GM19025 (cell line): ENCODE results near the gene ADRA2B.
"Not testable (repeated sequence)": the region's sequence is repeated elsewhere in the genome, so short reads cannot be mapped to it uniquely, and the experiment has no call there.

Source experiments
- ATAC-seq: cut with Tn5 transposase; IDR thresholded peaks from one replicate; pipeline ENCODE4 v1.9.1; 2021; ENCODE audit warnings: mild to moderate bottlenecking, low read depth, moderate library complexity; ENCODE audit not compliant: unreplicated experiment

ADRA2B gene

DNA sequence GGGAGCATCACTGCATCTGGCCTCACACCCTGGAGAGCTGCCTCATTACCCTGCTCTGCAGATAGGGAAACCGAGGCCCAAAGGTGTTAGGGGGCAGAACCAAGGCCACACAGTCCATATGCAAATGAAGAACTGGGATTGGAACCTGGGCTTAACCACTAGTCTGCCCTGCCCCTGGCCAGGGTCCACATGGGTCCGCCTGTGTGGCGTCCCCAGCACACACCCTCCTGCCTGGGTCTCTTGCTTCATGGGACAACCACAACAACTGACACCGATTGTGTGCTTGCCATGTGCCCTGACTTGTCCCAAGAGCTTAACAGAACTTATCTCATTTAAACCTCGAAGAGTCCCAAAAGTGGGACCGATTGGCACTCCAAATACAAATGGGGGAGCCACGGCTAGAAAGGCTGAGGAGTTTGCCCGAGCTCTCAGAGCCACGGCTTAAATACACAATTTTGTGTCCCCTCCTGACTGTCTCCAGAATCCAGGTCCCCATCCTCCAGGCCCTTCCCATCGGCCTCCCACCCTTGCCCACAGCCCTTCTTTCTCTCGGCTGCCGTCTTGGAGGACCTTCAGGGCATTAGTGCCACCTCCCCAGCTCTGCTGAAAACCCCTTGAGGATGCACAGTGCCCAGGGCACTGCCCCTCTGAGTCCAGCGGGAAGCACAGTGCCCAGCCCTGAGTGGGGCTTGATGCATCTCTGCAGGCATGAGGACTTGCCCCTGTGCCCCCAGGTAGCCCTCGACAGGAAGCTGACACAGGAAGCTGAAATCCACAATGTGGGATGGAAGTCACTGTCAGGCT is 34.6 kb upstream of the ADRA2B start:
- no peak for ATAC-seq

DNA sequence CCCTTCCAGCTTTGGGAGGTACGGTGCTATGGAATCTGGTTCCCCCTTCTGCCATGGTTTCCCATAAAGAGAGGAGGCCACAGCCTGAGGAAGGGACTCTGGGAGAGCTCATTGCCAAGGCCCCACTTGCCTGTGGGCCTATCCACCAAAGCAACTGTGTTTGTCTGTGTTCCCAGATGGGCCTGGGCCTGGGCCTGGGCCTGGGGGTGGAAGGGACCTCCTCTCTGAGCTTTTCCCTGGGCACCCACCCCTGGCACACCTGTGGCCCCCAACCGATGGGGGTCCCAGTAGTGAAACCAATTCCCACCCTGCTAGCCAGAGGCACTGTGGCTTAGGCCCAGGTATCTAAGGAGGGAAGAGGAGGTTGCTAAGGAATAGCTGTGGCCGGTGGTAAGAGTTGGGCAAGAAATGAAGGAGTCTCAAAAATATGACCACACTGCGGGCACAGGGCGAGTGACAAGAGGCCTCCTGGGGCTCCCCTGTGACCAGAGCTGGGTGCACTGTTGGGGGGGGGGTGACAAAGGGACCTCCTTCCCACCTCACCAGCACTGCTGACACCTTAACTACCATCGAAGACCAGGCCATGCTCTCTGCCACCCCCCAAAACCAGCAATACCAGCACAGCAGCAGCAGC is 33.8 kb upstream of the ADRA2B start:
- no peak for ATAC-seq

DNA sequence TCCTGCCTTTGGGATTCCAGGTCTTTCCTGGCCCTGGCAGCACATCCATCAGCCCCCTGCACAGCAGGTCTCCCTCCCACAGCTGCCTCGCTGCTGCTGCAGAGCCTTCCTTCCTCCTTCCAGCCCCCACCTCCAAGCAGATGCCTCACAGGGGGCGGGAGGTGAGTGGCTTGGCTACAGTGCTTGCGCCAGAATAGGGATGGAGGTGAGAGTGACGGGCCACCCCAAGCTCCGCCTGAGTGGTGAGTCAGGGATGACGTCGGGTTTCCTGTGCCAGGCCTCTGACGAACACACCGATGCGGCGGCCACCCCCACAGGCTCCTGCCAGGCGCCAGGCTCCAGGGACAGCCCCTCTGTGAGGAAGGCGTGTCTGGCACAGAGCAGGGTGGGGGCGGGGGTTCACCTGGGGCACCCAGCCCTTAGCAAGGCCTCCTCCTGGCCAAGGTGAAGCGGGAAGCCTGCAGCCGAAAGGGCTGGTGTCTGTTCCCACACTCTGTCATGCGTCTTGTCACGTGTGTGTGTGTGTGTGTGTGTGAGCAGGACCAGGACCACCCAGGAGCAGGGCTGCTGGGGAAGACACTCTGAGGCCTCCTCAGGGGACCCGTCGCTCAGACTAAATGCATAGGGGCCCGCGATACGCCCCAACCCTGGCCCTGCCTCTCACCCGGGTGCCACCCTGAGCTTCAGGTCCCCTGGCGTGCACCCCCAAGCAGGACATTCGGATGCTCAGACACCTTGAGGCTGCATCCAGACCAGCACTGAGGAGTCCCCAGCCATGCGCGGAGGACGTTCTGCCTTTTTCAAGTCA is 32.2 kb upstream of the ADRA2B start:
- ATAC-seq = peak; percentile 26

DNA sequence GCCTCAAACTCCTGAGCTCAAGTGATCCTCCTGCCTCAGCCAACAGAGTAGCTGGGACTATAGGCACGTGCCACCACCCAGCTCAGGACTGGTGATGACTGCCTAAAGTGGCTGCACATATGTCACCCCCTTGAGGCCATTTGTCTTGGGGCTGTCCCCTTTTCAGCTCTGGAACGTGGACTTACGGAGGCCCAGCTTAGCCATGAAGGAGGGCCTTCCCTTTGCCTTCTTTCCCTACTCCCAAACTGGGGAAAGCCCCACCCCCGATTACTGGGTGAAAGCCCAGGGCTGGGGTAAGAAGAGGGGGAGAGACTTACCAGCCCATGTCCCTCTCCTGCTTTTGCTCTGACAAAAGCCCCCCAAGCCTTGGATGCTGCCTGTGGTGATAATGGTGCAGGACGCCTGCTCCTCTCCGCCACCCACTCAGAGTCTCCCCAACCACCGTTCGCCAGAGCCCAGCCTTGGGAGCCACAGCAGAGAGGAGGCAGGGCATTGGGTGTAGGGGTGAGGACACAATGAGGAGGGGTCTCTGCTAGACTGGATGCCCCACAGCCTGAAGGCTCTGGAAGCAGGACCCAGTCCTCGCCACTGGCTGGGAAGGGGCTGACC is 31.3 kb upstream of the ADRA2B start:
- no peak for ATAC-seq

DNA sequence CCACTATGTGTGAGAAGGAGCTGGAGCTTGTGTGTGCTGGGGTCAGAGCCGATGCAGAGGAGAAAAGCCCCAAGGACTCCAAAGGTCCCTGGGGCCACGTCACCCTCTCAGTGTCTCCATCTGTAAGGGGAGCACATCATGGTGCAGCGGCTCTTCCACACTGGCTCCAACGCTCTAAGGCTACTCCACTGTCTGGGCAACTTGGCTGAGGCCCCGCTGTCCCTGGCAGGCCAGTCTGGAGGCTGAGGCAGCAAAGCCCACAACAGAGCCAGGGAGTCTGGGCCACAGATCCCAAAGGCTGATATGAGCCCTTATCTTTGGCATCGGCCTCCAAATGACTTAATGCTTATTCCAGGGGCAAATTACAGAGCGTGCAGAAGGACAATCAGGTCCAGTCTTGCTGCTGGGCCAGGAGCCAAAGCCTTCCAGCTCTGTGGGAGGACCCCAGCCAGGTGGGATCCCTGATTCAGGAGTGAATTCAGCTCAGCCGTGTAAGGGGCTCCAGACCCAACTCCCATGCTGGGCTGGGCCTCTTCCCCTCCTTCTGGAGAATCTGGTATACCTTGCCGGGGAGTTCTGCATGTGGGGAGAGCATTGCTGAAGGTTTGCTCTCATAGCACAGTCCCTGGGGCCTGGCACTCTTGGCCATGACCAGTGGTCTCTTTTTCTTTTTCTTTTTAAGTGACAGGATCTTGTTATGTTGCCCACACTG is 30.7 kb upstream of the ADRA2B start:
- ATAC-seq = no peak

DNA sequence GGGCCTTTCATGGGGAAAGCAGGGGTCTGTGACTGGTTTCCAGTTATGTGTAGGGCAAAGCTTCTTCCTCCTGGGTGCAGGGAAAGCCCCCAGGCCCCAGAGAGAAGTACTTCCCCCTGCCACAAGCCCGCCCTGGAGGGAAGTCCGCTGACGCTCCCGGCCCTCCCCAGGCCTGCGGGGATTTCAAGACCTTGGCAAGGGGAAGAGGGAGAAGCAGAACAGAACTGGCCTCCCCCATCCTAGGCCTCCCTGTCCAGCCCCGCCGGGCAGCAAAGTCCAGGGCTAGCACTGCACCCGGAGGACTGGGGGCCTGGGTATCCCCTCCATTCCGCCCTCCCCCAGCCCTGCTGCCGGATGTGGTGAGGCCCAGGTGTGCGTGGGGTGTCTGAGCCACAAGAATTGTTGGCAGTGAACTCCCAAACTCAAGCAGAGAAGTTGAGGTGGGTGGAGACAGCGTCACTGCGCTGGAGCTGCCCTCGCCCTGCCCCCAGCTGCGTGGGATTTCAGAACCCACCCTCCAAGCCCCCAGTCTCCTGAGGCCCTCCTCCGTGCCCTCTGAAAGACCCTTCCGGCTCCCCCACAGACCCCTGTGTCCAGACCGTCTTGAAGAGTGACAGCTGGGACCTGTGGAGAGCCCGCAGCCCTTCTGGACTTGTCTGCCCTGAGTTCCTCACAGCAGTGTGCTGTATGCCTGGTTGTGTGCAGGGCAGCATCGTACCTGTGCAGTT is 29.9 kb upstream of the ADRA2B start:
- ATAC-seq = peak; percentile 30

DNA sequence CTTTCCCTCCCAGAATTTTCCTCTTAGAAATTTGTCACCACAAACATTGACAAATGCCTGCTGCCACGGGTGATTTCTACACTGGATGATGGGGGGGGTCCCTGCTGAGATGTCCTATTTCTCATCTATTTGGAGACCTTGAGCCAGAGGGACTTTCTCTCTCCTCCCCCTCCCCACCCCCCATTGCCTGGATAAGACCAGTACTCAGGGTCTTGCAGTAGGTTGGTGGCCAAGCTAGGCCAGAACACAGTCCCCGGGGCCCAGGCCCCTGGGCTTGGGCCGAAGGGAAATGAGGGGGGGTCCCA is 29.4 kb upstream of the ADRA2B start:
- no peak for ATAC-seq

DNA sequence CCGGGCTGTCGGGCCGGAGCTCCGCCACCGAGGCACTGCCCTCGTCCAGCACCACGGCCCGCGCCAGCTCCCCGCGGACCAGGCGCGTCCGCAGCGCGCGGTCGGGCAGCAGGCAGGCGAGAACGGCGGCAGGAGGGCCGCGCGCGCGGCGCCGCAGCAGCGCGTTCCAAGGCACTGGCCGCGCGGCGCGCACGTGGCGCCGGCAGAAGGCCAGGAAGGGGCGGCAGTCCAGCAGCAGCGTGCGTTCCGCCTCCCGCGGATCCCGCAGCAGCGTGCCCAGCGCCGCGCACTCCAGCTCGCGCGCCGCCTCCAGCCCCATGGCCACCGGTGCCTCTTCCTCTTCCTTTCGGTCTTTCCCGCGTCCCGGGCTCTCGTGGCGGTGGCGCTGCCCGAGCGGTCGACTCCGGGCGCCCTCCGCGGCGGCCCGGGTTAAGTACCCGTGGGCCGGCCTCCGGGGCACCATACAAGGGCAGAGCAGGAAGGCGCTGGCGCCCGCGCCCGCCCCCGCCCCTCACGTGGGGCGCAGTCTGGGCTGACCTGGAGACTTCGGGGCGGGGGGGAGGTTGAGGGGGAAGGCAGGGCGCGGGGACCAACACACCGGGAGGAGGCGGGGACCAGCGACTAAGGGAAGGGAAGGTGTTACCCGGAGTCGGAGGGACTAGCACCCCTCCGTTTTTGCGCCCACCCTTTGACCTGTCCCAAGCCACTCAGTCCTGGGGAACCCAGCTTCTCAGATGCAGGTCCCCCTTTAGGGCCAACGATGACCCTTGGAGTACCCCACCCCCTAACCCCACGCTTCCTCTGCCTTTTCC is 28.9 kb upstream of the ADRA2B start, which contains the start of gene DUSP2:
Gene DUSP2, minus strand, starts transcription at position 405 of the 812 bp plus-strand sequence. Its CDS starts 86 bp downstream, at position 319.
- peak; percentile 55 for ATAC-seq

DNA sequence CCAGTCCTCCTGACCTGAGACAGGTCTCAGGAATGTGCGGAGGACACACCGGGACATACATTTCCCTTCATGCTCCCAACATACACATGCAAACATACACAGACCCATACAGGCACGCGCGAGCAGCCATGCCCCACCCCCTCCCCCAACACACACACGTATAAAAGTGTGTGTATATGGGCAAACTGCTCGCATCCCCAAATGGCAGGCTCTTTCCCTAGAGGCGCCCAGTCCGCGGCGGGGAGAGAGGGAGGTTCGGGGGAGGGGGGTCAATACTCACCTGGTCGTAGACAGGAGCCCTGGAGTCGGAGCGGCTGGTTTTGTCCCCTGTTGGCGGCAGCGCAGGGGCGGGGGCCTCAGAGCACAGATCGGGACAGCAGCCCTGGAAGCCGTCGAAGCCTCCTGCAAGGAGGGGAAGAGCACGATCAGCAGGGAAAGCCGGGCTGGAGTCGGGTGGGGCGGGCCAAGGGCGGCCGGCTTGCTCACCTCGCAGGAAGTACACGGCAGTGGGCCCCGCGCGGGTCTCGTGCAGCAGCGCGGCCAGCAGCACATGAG is 28.2 kb upstream of the ADRA2B start:
- peak; percentile 3 for ATAC-seq

DNA sequence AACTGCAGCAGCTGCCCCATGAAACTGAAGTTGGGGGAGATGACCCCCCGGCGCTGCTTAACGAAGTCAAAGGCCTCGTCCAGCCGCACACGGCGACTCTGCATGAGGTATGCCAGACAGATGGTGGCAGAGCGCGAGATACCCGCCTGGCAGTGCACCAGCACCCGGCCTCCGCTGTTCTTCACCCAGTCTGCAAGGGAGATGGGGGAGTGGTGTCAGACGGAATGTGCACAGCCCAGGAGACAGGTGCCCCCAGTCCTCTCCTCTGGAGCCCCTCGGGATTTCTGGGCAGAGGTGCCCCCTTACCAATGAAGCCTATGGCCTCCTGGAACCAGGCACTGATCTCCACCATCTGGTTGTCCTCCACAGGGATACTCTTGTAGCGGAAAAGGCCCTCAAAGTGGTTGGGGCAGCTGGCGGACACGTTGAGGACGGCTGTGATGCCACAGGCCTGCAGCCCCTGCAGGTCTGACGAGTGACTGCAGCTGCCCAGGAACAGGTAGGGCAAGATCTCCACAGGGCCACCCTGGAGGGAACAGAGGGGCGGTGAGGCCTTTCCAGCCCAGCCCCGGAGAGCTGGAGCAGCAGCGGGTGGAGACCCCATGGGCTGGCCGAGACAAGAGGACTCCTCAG is 27.6 kb upstream of the ADRA2B start:
- ATAC-seq = no peak

DNA sequence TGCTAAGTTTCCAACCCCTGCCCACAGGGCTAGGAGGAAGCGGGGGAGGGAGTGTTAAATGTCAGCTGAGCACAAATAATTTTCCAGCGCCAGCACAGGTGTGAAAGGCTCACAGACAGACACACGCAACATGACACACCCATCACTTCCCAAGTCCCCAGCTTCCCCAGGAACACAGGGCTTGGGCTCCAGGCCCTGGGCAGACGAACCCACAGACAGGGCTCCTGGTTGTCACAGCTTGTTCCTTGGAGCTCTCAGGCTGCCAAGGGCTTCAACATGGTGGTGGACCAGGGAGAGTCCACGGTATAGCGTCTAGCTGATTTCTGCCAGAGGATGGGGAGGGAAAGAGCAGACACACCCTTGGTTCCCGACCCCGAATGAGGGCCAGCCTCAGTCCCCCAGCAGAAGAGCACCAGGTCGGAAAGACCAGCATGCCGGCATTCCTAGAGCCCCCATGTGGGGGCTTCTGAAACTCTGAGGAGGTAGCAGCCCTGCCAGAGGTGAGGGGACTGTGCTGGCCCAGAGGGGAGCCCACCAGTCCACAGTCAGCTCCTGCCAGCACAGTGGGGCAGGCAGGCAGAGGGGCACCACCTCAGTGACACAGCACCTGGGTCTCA is 27.0 kb upstream of the ADRA2B start:
- no peak for ATAC-seq

DNA sequence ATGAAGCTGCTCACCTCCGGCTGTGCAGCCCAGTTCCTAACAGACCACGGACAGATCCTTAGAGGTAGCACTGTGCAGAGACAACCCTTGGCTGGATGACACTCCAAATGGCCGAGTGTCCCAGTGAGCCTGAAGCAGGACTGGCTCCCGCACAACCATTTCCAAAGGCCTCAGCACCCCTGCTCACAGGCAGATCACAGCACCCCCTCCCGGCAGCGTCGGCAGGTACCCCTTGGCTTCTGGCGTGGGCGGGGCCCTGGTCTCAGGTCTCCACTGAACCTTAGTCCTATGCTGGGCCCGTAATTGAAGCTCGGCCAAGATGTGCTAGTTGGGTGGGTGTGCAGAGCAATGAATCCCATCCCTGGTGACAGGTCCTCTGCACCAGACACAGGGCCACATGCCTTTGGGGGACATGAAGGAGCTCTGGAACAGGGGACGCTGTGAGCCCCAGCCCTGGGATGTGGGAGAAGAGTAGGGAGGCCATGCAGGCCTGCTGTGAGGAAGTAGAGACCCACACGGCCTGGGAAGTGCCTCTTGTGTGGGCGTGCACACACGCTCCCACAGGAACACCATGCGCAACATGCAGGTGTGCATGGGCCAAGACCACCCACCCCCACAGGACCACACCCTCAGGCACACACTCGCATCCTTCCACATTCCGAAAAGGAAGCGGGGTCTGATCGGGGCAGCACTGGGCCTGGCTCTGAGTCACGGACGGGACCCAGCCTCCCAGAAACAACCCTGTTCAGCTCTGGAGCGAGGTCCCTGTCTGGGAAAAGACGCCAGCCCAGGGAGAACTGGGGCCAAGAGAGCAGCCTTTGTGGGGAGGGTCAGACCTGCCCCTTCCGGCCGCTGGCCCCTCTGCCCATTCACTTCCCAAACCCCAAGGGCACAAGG is 26.1 kb upstream of the ADRA2B start:
- no peak for ATAC-seq

DNA sequence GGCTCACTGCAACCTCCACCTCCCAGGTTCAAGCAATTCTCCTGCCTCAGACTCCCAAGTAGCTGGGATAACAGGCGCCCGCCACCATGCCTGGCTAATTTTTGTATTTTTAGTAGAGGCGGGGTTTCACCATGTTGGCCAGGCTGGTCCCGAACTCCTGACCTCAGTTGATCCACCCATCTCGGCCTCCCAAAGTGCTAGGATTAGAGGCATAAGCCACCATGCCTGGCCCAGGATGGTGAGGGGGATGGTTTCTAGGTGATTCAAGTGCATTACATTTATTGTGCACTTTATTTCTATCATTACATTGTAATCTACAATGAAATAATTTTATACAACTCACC is 25.2 kb upstream of the ADRA2B start:
- ATAC-seq = not testable (repeated sequence)

DNA sequence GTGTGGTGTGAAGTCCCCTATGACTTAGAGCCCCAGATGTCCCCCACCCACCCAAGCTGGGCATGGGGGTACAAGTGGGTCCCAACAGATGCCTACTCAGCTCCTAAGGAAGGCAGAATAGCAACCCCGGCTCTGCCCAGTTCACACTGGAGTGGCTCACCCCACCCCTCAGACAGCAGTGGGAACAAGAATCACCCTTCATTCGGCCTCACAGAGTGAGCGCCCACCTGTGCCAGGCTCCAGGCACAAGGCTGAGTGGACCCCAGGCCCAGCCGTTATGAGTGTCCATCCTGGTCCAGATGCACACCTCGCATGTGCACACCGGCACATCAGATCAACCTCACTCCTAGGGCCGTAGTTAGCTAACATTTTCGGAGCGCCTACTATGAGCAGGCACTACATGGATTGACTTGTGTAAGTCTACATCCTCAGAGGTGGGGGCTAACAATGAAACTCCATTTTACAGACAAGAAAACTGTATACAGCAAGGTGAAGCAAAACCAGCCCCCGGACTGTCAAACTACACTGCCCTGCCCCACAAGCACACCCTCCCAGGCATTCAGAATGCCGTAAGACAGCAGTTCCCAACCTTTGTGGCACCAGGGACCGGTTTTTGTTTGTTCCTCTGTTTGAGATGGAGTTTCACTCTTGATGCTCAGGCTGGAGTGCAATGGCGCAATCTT is 24.7 kb upstream of the ADRA2B start:
- no peak for ATAC-seq

DNA sequence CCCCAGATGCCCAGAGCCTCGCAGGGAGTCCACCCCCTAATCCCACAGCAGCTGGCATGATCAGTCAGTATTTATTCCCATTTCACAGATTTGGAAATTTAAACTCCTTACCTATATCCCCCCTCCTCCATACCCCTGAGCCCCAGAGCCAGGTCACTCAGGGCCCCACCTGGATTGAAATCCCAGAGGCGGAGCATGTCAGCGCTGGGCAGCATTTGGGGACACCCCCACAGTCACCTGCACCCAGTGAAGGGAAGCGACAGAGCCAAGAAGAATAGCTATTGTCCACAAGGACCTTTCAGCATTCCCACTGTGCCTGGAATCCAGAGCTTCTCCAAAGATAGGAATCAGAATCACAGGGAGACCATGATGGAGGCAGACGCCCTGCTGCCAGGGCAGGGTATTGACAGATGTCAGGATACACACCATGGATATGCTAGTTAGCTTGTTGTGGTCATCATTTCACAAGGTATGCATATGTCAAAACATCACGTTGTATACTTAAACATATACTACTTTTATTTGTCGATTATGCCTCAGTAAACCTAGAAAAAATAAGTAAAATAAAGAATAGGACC is 22.9 kb upstream of the ADRA2B start:
- ATAC-seq = no peak
